GM12878 (cell line): ENCODE results near the gene EMP2. TPM values are rescaled to one million over a fixed set of nuclear protein-coding genes. Genes with fewer than 3 reads are reported as not detected.

Experiments used
- ATAC-seq: fragments of 200-7000 bp; cut with Tn5 transposase; 3 replicates; pipeline ENCODE4 v1.9.1; 2020; ENCODE audit warnings: mild to moderate bottlenecking, moderate library complexity
- BruUV-seq: library from RNA; stranded (reverse); fragments of 400-500 nt; replicated peaks from 2 replicates; lab custom pipeline; 2021; lab: Mats Ljungman, UMichigan
- CTCF ChIA-PET: fragments of 300-600 bp; sonication (Branson Sonifier 250); formaldehyde crosslinking; extraction: SDS; loops from one replicate; lab custom pipeline; 2021; ENCODE audit warnings: inconsistent platforms; lab: Yijun Ruan, JAX
- POLR2A ChIA-PET: fragments of 350-600 bp; formaldehyde crosslinking; extraction: SDS; loops from one replicate; lab custom pipeline; 2021; ENCODE audit warnings: inconsistent platforms; lab: Charles Lee
- RAD21 ChIA-PET: fragments of 300-600 bp; sonication (Branson Sonifier 250); formaldehyde crosslinking; loops from one replicate; lab custom pipeline; 2023; ENCODE audit warnings: antibody characterized with exemption; ENCODE audit not compliant: unreplicated experiment; lab: Charles Lee
- SMC1A ChIA-PET: fragments of 300-600 bp; sonication (Branson Sonifier 250); formaldehyde crosslinking; loops from one replicate; lab custom pipeline; 2023; ENCODE audit not compliant: unreplicated experiment, uncharacterized antibody; lab: Charles Lee
- DNase-seq: peaks from one replicate; pipeline ENCODE4 v3.0.0-alpha.2; 2011; ENCODE audit warnings: low read depth, low spot score
- FAIRE-seq: peaks from 3 replicates; lab custom pipeline; 2011; peaks lifted over from hg19 to GRCh38; lab: Jason Lieb, UNC
- H2AFZ ChIP-seq: 2 replicates; pipeline ENCODE4 v1.6.0; 2011; ENCODE audit warnings: low read depth, low read length, control low read depth; ENCODE audit not compliant: control insufficient read depth
- H3K27ac ChIP-seq: 2 replicates; pipeline ENCODE4 v1.5.1; 2011; ENCODE audit warnings: control low read depth; ENCODE audit not compliant: control insufficient read depth, insufficient read depth
- H3K27me3 ChIP-seq, 2 experiments: replicated peaks in 1 of 2; 2 replicates each; pipeline versions ENCODE4 v1.6.0 to v1.6.1; 2011; ENCODE audit warnings: low read length in 1 of 2; ENCODE audit not compliant: control insufficient read depth in 2 of 2, insufficient read depth in 2 of 2
- H3K36me3 ChIP-seq, 2 experiments: 2 replicates each; pipeline ENCODE4 v1.5.1; 2011; ENCODE audit warnings: low read length in 1 of 2; ENCODE audit not compliant: control insufficient read depth in 2 of 2, insufficient read depth in 2 of 2
- H3K4me1 ChIP-seq: 2 replicates; pipeline ENCODE4 v1.6.1; 2011; ENCODE audit warnings: mild to moderate bottlenecking, low read length, moderate library complexity, mixed read lengths; ENCODE audit not compliant: control insufficient read depth, insufficient read depth
- H3K4me2 ChIP-seq: 2 replicates; pipeline ENCODE4 v1.6.0; 2011; ENCODE audit warnings: control low read depth; ENCODE audit not compliant: control insufficient read depth, insufficient read depth
- H3K4me3 ChIP-seq: fragments of 200-600 bp; sonication (generic); 2 replicates; pipeline ENCODE4 v1.5.1; 2016
- H3K79me2 ChIP-seq: 2 replicates; pipeline ENCODE4 v1.6.0; 2011; ENCODE audit warnings: low read length; ENCODE audit not compliant: control insufficient read depth, insufficient read depth
- H3K9ac ChIP-seq: 2 replicates; pipeline ENCODE4 v1.8.0; 2011; ENCODE audit warnings: low read length, control low read depth, mixed read lengths; ENCODE audit not compliant: control insufficient read depth, insufficient read depth
- H3K9me3 ChIP-seq: replicated peaks from 3 replicates; pipeline ENCODE4 v1.5.1; 2011; ENCODE audit warnings: mild to moderate bottlenecking, low read length; ENCODE audit not compliant: control insufficient read depth, insufficient read depth
- H4K20me1 ChIP-seq: 2 replicates; pipeline ENCODE4 v1.6.0; 2011; ENCODE audit not compliant: control insufficient read depth, insufficient read depth
- FOXK2 ChIP-seq: fragments of 450-650 bp; IDR thresholded peaks from 2 replicates; pipeline ENCODE4 v1.6.1; 2017; ENCODE audit warnings: mild to moderate bottlenecking, moderate library complexity
- LARP7 ChIP-seq: fragments of 450-650 bp; IDR thresholded peaks from 2 replicates; pipeline ENCODE4 v1.6.1; 2017; ENCODE audit warnings: mild to moderate bottlenecking
- NR2F1 ChIP-seq: fragments of 450-650 bp; conservative IDR thresholded peaks from 2 replicates; pipeline ENCODE4 v1.6.1; 2017; ENCODE audit warnings: mild to moderate bottlenecking
- USF1 ChIP-seq: IDR thresholded peaks from 2 replicates; pipeline ENCODE4 v1.6.1; 2011; ENCODE audit warnings: borderline replicate concordance, low read depth, mild to moderate bottlenecking, moderate library complexity, mixed read lengths, low read length; ENCODE audit not compliant: insufficient read depth; ENCODE audit errors: extremely low read length
- WGBS: methylation state at CpG from one replicate; pipeline ENCODE4 v1.1.6; 2016; ENCODE audit warnings: low lambda C conversion rate; ENCODE audit not compliant: insufficient replicate concordance, insufficient coverage; ENCODE audit errors: missing lambda C conversion rate; 5-methylcytosine and 5-hydroxymethylcytosine counted together
- in situ Hi-C: fragments of 300-500 bp; cut with MboI; formaldehyde crosslinking; loops from 9 replicates; pipeline ENCODE4 v1.14.3; 2018; ENCODE audit warnings: mixed read lengths
- intact Hi-C: fragments of 100-400 bp; cut with micrococcal nuclease; formaldehyde crosslinking; loops from one replicate; pipeline ENCODE4 v1.14.2; 2022; ENCODE audit not compliant: unreplicated experiment
- polyA plus RNA-seq, 11 experiments: library from polyadenylated mRNA; depleted of rRNA in 4 of 11; unstranded in 6 of 11; stranded (reverse) in 5 of 11; fragments of >200 nt; fragmentation: Nextera tagmentation in 4 of 11; fragmentation: Illumina TruSeq in 1 of 11; extraction: Ambion mirVana in 4 of 11; extraction: Trizol in 1 of 11; gene quantifications; 1 replicate in 1 of 11; 2 replicates in 10 of 11; pipeline versions ENCODE4 v1.2.1 to v1.2.3, GENCODE V29; 2011 to 2016; ENCODE audit warnings: inconsistent platforms in 2 of 11, missing spikeins in 2 of 11, low read depth in 1 of 11
- total RNA-seq, 4 experiments: library from RNA; depleted of rRNA in 3 of 4; stranded (reverse); fragments of >200 nt in 3 of 4; fragmentation: Illumina TruSeq in 1 of 4; extraction: Trizol in 1 of 4; gene quantifications; 2 replicates each; pipeline versions ENCODE4 v1.2.1 to v1.2.3, GENCODE V29; 2013 to 2021

The EMP2 gene
- total and polyA plus RNA-seq, 10 of the 15 experiments (the other 5 are each of a cell fraction or from before 2014, with no cell fraction given) = 0.41 to 10.4 (median 3.8) TPM

- in situ Hi-C loops = no loop called here
- no peaks in the 10 kb centered on the region; the same call in 1 of the 2 replicates for H3K4me1 ChIP-seq
- H3K27me3 ChIP-seq = peaks cover 0 to 5% of the 10 kb centered on the region in 2 experiments; a peak in 1 of 4 replicates
- no peak for TF ChIP-seq LARP7
- no peak for TF ChIP-seq NR2F1
- H3K4me3 ChIP-seq = no peak overlapping the region
- no peaks in the 10 kb centered on the region for H3K36me3 ChIP-seq
- WGBS = 41% methylated on average over 12 of the region's 12 CpGs
- no peaks in the 10 kb centered on the region for H4K20me1 ChIP-seq
- DNase-seq (no peak), FAIRE-seq (no peak), ATAC-seq (no peak)
- ChIA-PET CTCF (interaction anchor here (0.5 to 1.0 kb wide), 2 partner anchors 19 to 52 kb away, joined by 3 to 4 read pairs; no protein-coding TSS in a partner anchor), RAD21 (no interaction called here), POLR2A (no interaction called here), SMC1A (no interaction called here)
- H3K4me2 ChIP-seq = no peak overlapping the region
- BruUV-seq = no TSS peak
- no peaks in the 10 kb centered on the region for H3K9me3 ChIP-seq
- no peaks in the 10 kb centered on the region for H3K79me2 ChIP-seq
- no peak overlapping the region for H2AFZ ChIP-seq
- H3K9ac ChIP-seq = no peak overlapping the region
- intact Hi-C loops = no loop called here
- H3K27ac ChIP-seq = no peak overlapping the region
Measured at GRCh38 chr16:10617662-10618420, 37.4 kb upstream of the EMP2 start.

- no peak overlapping the region for H3K4me3 ChIP-seq
- no peaks in the 10 kb centered on the region for H4K20me1 ChIP-seq
- in situ Hi-C loops (no loop called here), intact Hi-C loops (no loop called here)
- no peaks in the 10 kb centered on the region; the same call in 1 of the 2 replicates for H3K4me1 ChIP-seq
- TF ChIP-seq USF1 (no peak), FOXK2 (0 out of 2 replicates have a peak, but pooled peaks have one; percentile 6)
- H3K36me3 ChIP-seq = no peaks in the 10 kb centered on the region
- H3K27me3 ChIP-seq = peaks cover 0 to 5% of the 10 kb centered on the region in 2 experiments; a peak in 1 of 4 replicates
- no peak overlapping the region for H3K27ac ChIP-seq
- FAIRE-seq (peak; percentile 38), ATAC-seq (no peak), DNase-seq (no peak)
- ChIA-PET RAD21 (interaction anchor here (0.6 to 0.7 kb wide), 2 partner anchors 47 to 1949 kb away, joined by 3 to 4 read pairs; no protein-coding TSS in a partner anchor), CTCF (interaction anchor here (0.5 to 1.0 kb wide), 2 partner anchors 18 to 51 kb away, joined by 3 to 4 read pairs; no protein-coding TSS in a partner anchor), POLR2A (interaction anchor here (0.6 kb wide), 1 partner anchor 11 kb away, joined by 4 read pairs; no protein-coding TSS in a partner anchor), SMC1A (no interaction called here)
- no TSS peak for BruUV-seq
- H3K4me2 ChIP-seq = no peak overlapping the region
- no peak overlapping the region for H2AFZ ChIP-seq
- H3K9me3 ChIP-seq = no peaks in the 10 kb centered on the region
- no peak overlapping the region for H3K9ac ChIP-seq
- no peaks in the 10 kb centered on the region for H3K79me2 ChIP-seq
- WGBS = 2% methylated on average over 14 of the region's 14 CpGs
Measured at GRCh38 chr16:10616756-10617640, 36.6 kb upstream of the EMP2 start.
